Breast epithelium (tissue), 4 donors: ENCODE results near the gene NGF. TPM values are rescaled to one million over a fixed set of nuclear protein-coding genes. Genes with fewer than 3 reads are reported as not detected.
"Not testable (repeated sequence)": the region's sequence is repeated elsewhere in the genome, so short reads cannot be mapped to it uniquely, and the experiment has no call there.

ENCODE experiments used
- DNase-seq, 2 donors: peaks; one replicate each; pipeline ENCODE4 v3.0.0-alpha.2; 2019; ENCODE audit warnings: low spot score in 2 of 2
- H3K27ac ChIP-seq, 2 donors: fragments of 200-600 bp; sonication (generic) in 1 of 2; one replicate each; pipeline ENCODE4 v1.5.1; 2016 to 2019; ENCODE audit warnings: mild to moderate bottlenecking in 1 of 2
- H3K27me3 ChIP-seq, 2 donors: fragments of 200-600 bp; sonication (generic) in 1 of 2; one replicate each; pipeline versions ENCODE4 v1.5.1 to v1.6.0; 2017 to 2019; ENCODE audit warnings: control low read depth in 1 of 2, mild to moderate bottlenecking in 1 of 2
- H3K36me3 ChIP-seq: fragments of 200-600 bp; one replicate; pipeline ENCODE4 v1.5.1; 2019
- H3K4me1 ChIP-seq, 2 donors: fragments of 200-600 bp; sonication (generic); one replicate each; pipeline ENCODE4 v1.5.1; 2016 to 2019; ENCODE audit warnings: control low read depth in 1 of 2
- H3K4me3 ChIP-seq, 3 donors: fragments of 200-600 bp; sonication (generic); 1 replicate in 2 of 3; 2 replicates in 1 of 3; pipeline ENCODE4 v1.5.1; 2016 to 2019; ENCODE audit warnings: mild to moderate bottlenecking in 3 of 3, moderate library complexity in 2 of 3
- H3K9me3 ChIP-seq, 2 donors: fragments of 200-600 bp; sonication (generic) in 1 of 2; one replicate each; pipeline ENCODE4 v1.5.1; 2016 to 2019; ENCODE audit warnings: control low read depth in 1 of 2
- POLR2A ChIP-seq: fragments of 450-650 bp; IDR thresholded peaks from one replicate; pipeline ENCODE4 v1.6.1; 2016; ENCODE audit warnings: antibody characterized with exemption, mild to moderate bottlenecking, moderate library complexity
- POLR2AphosphoS5 ChIP-seq, 3 donors: sonication (generic); formaldehyde crosslinking; IDR thresholded peaks; one replicate each; pipeline ENCODE4 v1.6.1; 2017; ENCODE audit warnings: antibody characterized with exemption in 3 of 3
- intact Hi-C: fragments of 100-400 bp; cut with DNase I; formaldehyde crosslinking; loops from one replicate; pipeline ENCODE4 v1.15.1; 2023; ENCODE audit warnings: low total_unique reads
- total RNA-seq, 3 donors: library from RNA; depleted of rRNA; stranded (reverse); fragments of >200 nt; gene quantifications; one replicate each; pipeline ENCODE4 v1.1.0, GENCODE V29; 2016
- TF ChIP-seq, protein P1 (sequence below), 3 donors: fragments of 450-650 bp; IDR thresholded peaks; one replicate each; pipeline ENCODE4 v1.5.1; 2016 to 2017; ENCODE audit warnings: antibody characterized with exemption in 3 of 3, mild to moderate bottlenecking in 3 of 3, moderate library complexity in 3 of 3

Gene NGF
- total RNA-seq = 1 to 10 TPM in 2 of 3 donors, under 1 TPM in 1; 0.64 to 7.2 (median 3.4) TPM

DNA sequence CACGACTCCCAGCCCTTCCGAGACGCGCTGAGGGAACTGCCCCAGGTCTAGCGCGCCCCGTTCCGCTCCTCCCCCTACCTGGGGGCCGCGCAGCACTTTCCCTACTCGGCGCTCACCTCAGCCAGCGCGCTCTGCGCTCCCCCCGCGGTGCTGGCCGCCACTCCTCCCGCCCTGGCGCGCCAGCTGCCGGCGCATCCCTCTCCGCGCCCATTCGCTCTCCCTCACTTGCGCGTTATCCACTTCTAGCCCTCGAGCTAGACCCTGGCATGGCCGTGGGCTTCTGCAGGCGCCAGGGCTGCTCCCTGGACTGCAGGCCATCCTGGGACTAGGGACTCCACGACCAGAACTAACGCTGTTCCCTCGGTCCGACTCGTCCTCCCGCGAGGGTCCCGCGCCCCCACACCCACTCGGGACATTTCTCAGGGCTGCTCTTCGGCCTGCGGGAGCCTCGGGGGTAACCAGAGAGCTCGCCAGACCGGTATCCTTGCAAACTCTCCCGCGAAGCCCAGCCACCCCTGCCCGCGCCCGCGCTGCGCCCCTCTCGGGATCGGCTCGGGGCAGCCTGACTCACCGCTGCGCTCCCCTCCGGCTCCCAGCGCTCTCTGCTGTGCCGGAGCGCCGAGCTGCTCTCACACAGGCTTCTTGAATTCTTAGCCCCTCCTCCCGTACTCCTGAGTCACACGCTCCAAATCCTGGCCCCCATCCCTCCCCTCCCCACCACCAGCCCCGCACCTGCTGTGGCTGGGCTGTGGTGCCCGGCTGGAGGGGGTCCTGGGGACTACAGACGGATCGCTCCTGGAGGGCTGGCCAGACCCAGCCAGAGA lies at the start of gene NGF:
Gene NGF (minus strand): TSS at position 617 of the 824 bp plus-strand sequence. CDS start 51,454 bp downstream, outside the sequence.
- intact Hi-C loops = no loop called here
- no peak for DNase-seq
- peaks cover 0 to 7% of the 10 kb centered on the region in 2 donors for H3K4me1 ChIP-seq

DNA sequence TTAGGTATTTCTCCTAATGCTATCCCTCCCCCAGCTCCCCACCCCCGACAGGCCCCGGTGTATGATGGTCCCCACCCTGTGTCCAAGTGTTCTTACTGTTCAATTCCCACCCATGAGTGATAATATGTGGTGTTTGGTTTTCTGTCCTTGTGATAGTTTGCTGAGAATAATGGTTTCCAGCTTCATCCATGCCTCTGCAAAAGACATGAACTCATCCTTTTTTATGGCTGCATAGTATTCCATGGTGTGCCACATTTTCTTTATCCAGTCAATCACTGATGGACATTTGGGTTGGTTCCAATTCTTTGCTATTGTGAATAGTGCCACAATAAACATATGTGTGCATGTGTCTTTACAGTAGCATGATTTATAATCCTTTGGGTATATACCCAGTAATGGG lies 45.4 kb upstream of the NGF start:
- H3K4me1 ChIP-seq, H3K27ac ChIP-seq, H3K36me3 ChIP-seq, H3K4me3 ChIP-seq, DNase-seq, H3K27me3 ChIP-seq, intact Hi-C loops: not testable (repeated sequence)
- H3K9me3 ChIP-seq = peaks cover 0 to 17% of the 10 kb centered on the region in 2 donors

More for the DNA sequence above, at the start of gene NGF:
- TF ChIP-seq, protein P1, sequence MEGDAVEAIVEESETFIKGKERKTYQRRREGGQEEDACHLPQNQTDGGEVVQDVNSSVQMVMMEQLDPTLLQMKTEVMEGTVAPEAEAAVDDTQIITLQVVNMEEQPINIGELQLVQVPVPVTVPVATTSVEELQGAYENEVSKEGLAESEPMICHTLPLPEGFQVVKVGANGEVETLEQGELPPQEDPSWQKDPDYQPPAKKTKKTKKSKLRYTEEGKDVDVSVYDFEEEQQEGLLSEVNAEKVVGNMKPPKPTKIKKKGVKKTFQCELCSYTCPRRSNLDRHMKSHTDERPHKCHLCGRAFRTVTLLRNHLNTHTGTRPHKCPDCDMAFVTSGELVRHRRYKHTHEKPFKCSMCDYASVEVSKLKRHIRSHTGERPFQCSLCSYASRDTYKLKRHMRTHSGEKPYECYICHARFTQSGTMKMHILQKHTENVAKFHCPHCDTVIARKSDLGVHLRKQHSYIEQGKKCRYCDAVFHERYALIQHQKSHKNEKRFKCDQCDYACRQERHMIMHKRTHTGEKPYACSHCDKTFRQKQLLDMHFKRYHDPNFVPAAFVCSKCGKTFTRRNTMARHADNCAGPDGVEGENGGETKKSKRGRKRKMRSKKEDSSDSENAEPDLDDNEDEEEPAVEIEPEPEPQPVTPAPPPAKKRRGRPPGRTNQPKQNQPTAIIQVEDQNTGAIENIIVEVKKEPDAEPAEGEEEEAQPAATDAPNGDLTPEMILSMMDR (IDR thresholded peaks at IDR 0.05) = no peak
- TF ChIP-seq POLR2AphosphoS5 (IDR thresholded peaks at IDR 0.05) (no peak), POLR2A (no peak)
- Histone ChIP-seq H3K36me3 (no peaks in the 10 kb centered on the region), H3K27ac (peak within 1 kb of the TSS; percentile 60 to 77), H3K27me3 (peaks cover 0 to 25% of the 10 kb centered on the region in 2 donors), H3K9me3 (no peaks in the 10 kb centered on the region), H3K4me3 (peak within 1 kb of the TSS; percentile 51 to 76 (median 53))

DNA sequence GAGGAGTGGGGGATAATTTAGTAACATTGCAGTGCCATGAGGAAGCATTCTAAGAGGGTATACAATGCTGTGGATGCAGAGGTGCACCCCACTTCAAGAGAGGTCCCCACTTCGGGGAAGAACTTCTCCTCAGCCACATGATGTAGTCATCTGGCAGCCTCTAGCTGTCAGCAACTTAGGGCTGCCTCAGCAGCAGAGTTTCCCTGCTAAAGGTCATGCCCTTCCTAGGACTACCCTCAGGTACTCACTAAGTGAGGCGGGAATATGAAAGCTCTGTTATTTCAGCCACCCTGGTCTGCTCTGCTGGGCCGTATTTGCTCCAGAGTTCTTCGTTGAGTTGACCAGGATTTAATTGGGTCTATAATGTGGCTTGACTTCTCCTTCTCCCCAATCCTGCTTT lies 41.9 kb upstream of the NGF start:
- no peaks in the 10 kb centered on the region for H3K36me3 ChIP-seq
- no peak overlapping the region for H3K27ac ChIP-seq
- H3K27me3 ChIP-seq = no peaks in the 10 kb centered on the region
- no peaks in the 10 kb centered on the region for H3K4me1 ChIP-seq
- intact Hi-C loops = no loop called here
- no peaks in the 10 kb centered on the region for H3K9me3 ChIP-seq
- no peak for DNase-seq
- no peak overlapping the region for H3K4me3 ChIP-seq
- TF ChIP-seq POLR2A (no peak), POLR2AphosphoS5 (IDR thresholded peaks at IDR 0.05) (no peak)
- TF ChIP-seq, protein P1 (IDR thresholded peaks at IDR 0.05) = no peak

DNA sequence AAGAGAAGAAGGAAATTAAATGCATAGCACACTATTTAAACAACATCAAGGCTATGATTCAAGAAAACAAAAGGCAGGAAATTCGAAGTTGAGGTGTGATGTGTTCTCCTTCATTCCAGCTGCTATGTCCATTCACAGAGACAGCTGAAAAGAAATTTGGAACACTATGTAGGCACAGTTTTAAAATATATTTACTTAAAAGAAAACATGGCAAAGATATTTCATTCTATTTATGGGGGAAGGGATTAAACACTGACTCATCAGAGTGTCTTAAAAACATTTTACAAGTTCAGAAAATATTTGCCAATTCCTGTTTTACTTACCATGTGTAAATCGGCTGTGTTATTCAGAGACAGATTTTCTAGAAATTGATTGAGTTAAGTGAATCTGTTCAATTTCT lies 39.4 kb upstream of the NGF start:
- DNase-seq = no peak
- intact Hi-C loops = no loop called here
- H3K9me3 ChIP-seq = no peaks in the 10 kb centered on the region
- no peak overlapping the region for H3K27ac ChIP-seq
- H3K36me3 ChIP-seq = no peaks in the 10 kb centered on the region
- H3K27me3 ChIP-seq = no peaks in the 10 kb centered on the region
- no peaks in the 10 kb centered on the region for H3K4me1 ChIP-seq
- no peak overlapping the region for H3K4me3 ChIP-seq
- TF ChIP-seq, protein P1 (IDR thresholded peaks at IDR 0.05) = no peak
- no peak for TF ChIP-seq POLR2A
- TF ChIP-seq POLR2AphosphoS5 (IDR thresholded peaks at IDR 0.05) = no peak

DNA sequence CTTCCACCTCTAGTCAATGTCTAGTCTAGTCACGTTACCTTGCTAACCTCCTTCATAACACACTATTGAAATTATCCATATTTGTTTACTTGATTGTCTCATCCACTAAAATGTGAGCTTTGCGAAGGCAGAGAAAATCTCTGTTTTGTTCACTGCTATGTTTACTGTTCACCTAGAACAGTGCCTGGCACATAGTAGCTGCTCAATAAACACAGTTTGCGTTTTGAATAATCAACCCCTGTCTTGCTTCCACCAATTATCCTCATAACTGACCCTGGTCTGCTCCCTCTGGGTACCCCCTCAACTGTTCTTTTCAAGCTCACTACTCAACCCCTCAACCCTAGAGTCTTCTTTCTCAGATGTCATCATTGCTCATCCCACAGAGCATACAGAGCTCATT lies 36.5 kb upstream of the NGF start:
- Histone ChIP-seq H3K27ac (no peak overlapping the region), H3K27me3 (no peaks in the 10 kb centered on the region), H3K4me3 (no peak overlapping the region), H3K36me3 (no peaks in the 10 kb centered on the region), H3K4me1 (no peaks in the 10 kb centered on the region), H3K9me3 (no peaks in the 10 kb centered on the region)
- intact Hi-C loops = no loop called here
- no peak for DNase-seq
- TF ChIP-seq POLR2AphosphoS5 (IDR thresholded peaks at IDR 0.05) (no peak), POLR2A (no peak)
- TF ChIP-seq, protein P1 (IDR thresholded peaks at IDR 0.05) = no peak
